Hepatocyte (in vitro differentiated cells): Measurements from ENCODE around the gene ADAMTS20. TPM values are rescaled to one million over a fixed set of nuclear protein-coding genes. Genes with fewer than 3 reads are reported as not detected.

Experiments used
- DNase-seq: peaks from one replicate; pipeline ENCODE4 v3.0.0-alpha.2; 2016; ENCODE audit warnings: low spot score
- H2AFZ ChIP-seq: fragments of 200-600 bp; sonication (generic); 2 replicates; pipeline ENCODE4 v1.6.0; 2016; ENCODE audit warnings: antibody characterized with exemption, mild to moderate bottlenecking
- H3K27ac ChIP-seq: fragments of 200-600 bp; sonication (generic); 2 replicates; pipeline ENCODE4 v1.5.1; 2016; ENCODE audit warnings: mild to moderate bottlenecking
- H3K27me3 ChIP-seq: fragments of 200-600 bp; sonication (generic); 2 replicates; pipeline ENCODE4 v1.6.1; 2016
- H3K36me3 ChIP-seq: fragments of 200-600 bp; sonication (generic); replicated peaks from 2 replicates; pipeline ENCODE4 v1.5.1; 2016; ENCODE audit warnings: low read depth; ENCODE audit not compliant: insufficient read depth
- H3K4me1 ChIP-seq: fragments of 200-600 bp; sonication (generic); 2 replicates; pipeline ENCODE4 v1.5.1; 2016; ENCODE audit warnings: mild to moderate bottlenecking, moderate library complexity; ENCODE audit not compliant: insufficient read depth
- H3K4me2 ChIP-seq: fragments of 200-600 bp; sonication (generic); 2 replicates; pipeline ENCODE4 v1.6.0; 2016
- H3K4me3 ChIP-seq: fragments of 200-600 bp; sonication (generic); 2 replicates; pipeline ENCODE4 v1.5.1; 2016; ENCODE audit warnings: mild to moderate bottlenecking
- H3K79me2 ChIP-seq: fragments of 200-600 bp; sonication (generic); 2 replicates; pipeline ENCODE4 v1.6.0; 2017; ENCODE audit warnings: mild to moderate bottlenecking
- H3K9me2 ChIP-seq: fragments of 200-600 bp; sonication (generic); replicated peaks from 2 replicates; pipeline ENCODE4 v1.6.0; 2017; ENCODE audit warnings: mild to moderate bottlenecking; ENCODE audit not compliant: insufficient read depth
- H3K9me3 ChIP-seq: fragments of 200-600 bp; sonication (generic); 2 replicates; pipeline ENCODE4 v1.5.1; 2016; ENCODE audit warnings: low read depth, mild to moderate bottlenecking
- H4K20me1 ChIP-seq: fragments of 200-600 bp; sonication (generic); 2 replicates; pipeline ENCODE4 v1.6.0; 2016; ENCODE audit warnings: mild to moderate bottlenecking; ENCODE audit not compliant: insufficient read depth, poor library complexity, severe bottlenecking
- CTCF ChIP-seq: fragments of 200-600 bp; sonication (generic); IDR thresholded peaks from 2 replicates; pipeline ENCODE4 v1.5.1; 2016; ENCODE audit warnings: antibody characterized with exemption, mild to moderate bottlenecking; ENCODE audit not compliant: poor library complexity
- EZH2 ChIP-seq: fragments of 200-600 bp; sonication (generic); IDR thresholded peaks from 2 replicates; pipeline ENCODE4 v1.6.1; 2016; ENCODE audit warnings: antibody characterized with exemption, mild to moderate bottlenecking, borderline replicate concordance
- EZH2phosphoT487 ChIP-seq: fragments of 200-600 bp; sonication (generic); IDR thresholded peaks from one replicate; pipeline ENCODE4 v1.6.1; 2018; ENCODE audit warnings: antibody characterized with exemption, mild to moderate bottlenecking, low read depth, moderate library complexity; ENCODE audit not compliant: unreplicated experiment, severe bottlenecking
- whole genome bisulfite sequencing: methylation state at CpG from one replicate; pipeline ENCODE4 v1.1.6; 2016; ENCODE audit warnings: low lambda C conversion rate; ENCODE audit errors: missing lambda C conversion rate; 5-methylcytosine and 5-hydroxymethylcytosine counted together
- polyA plus RNA-seq: library from polyadenylated mRNA; unstranded; fragments of >200 nt; fragmentation: Nextera tagmentation; extraction: Ambion mirVana; gene quantifications from 2 replicates; pipeline ENCODE4 v1.2.1, GENCODE V29; 2016
- total RNA-seq: library from RNA; depleted of rRNA; stranded (reverse); fragments of >200 nt; gene quantifications from 2 replicates; pipeline ENCODE4 v1.2.3, GENCODE V29; 2014

The ADAMTS20 gene
- total and polyA plus RNA-seq, 2 experiments from 2014 or later, result 0.47 to 1.2 TPM

- H3K27ac ChIP-seq, result no peak overlapping the region
- H3K9me3 ChIP-seq, result no peaks in the 10 kb centered on the region
- no peaks in the 10 kb centered on the region for H3K9me2 ChIP-seq
- no peaks in the 10 kb centered on the region for H4K20me1 ChIP-seq
- no peak overlapping the region for H3K4me3 ChIP-seq
- no peak overlapping the region for H2AFZ ChIP-seq
- H3K27me3 ChIP-seq, result no peaks in the 10 kb centered on the region
- no peaks in the 10 kb centered on the region for H3K4me1 ChIP-seq
- DNase-seq, result no peak
- no peak overlapping the region for H3K4me2 ChIP-seq
- no peaks in the 10 kb centered on the region for H3K79me2 ChIP-seq
- no peaks in the 10 kb centered on the region for H3K36me3 ChIP-seq
- TF ChIP-seq CTCF (no peak), EZH2phosphoT487 (no peak), EZH2 (no peak)
Measured at GRCh38 chr12:43310596-43310995, 241.4 kb downstream of the ADAMTS20 start.

- H4K20me1 ChIP-seq, result no peaks in the 10 kb centered on the region
- H3K27me3 ChIP-seq, result no peaks in the 10 kb centered on the region
- no peaks in the 10 kb centered on the region for H3K9me3 ChIP-seq
- H3K4me2 ChIP-seq, result no peak overlapping the region
- DNase-seq, result no peak
- no peak overlapping the region for H3K27ac ChIP-seq
- H3K4me3 ChIP-seq, result no peak overlapping the region
- no peaks in the 10 kb centered on the region for H3K36me3 ChIP-seq
- no peak overlapping the region for H2AFZ ChIP-seq
- H3K9me2 ChIP-seq, result no peaks in the 10 kb centered on the region
- no peaks in the 10 kb centered on the region for H3K79me2 ChIP-seq
- 75% methylated on average over 3 of the region's 3 CpGs for WGBS
- TF ChIP-seq EZH2, result no peak
- TF ChIP-seq CTCF, result no peak
- no peak for TF ChIP-seq EZH2phosphoT487
- H3K4me1 ChIP-seq, result no peaks in the 10 kb centered on the region
Measured at GRCh38 chr12:43309959-43310358, 242.0 kb downstream of the ADAMTS20 start.

- 100% methylated on average over 3 of the region's 3 CpGs for whole genome bisulfite sequencing
- TF ChIP-seq CTCF (no peak), EZH2phosphoT487 (no peak), EZH2 (no peak)
- no peaks in the 10 kb centered on the region for H4K20me1 ChIP-seq
- no peaks in the 10 kb centered on the region for H3K36me3 ChIP-seq
- DNase-seq, result no peak
- no peaks in the 10 kb centered on the region for H3K4me1 ChIP-seq
- no peaks in the 10 kb centered on the region for H3K27me3 ChIP-seq
- H3K79me2 ChIP-seq, result no peaks in the 10 kb centered on the region
- H3K4me3 ChIP-seq, result no peak overlapping the region
- H2AFZ ChIP-seq, result no peak overlapping the region
- no peak overlapping the region for H3K27ac ChIP-seq
- H3K4me2 ChIP-seq, result no peak overlapping the region
- no peaks in the 10 kb centered on the region for H3K9me3 ChIP-seq
- H3K9me2 ChIP-seq, result no peaks in the 10 kb centered on the region
Measured at GRCh38 chr12:43308776-43309175, 243.2 kb downstream of the ADAMTS20 start.

GRCh38 chr12:43307126-43307525 is 244.9 kb downstream of the ADAMTS20 start:
- Histone ChIP-seq H3K4me3 (no peak overlapping the region), H3K27me3 (no peaks in the 10 kb centered on the region), H2AFZ (no peak overlapping the region), H3K36me3 (no peaks in the 10 kb centered on the region), H3K9me3 (no peaks in the 10 kb centered on the region), H4K20me1 (no peaks in the 10 kb centered on the region), H3K4me2 (no peak overlapping the region), H3K9me2 (no peaks in the 10 kb centered on the region), H3K79me2 (no peaks in the 10 kb centered on the region), H3K4me1 (no peaks in the 10 kb centered on the region), H3K27ac (no peak overlapping the region)
- no peak for DNase-seq
- TF ChIP-seq EZH2, result no peak
- 87% methylated on average over 2 of the region's 2 CpGs for WGBS
